ENCODE measurements around the gene MAP4K5.

DNA sequence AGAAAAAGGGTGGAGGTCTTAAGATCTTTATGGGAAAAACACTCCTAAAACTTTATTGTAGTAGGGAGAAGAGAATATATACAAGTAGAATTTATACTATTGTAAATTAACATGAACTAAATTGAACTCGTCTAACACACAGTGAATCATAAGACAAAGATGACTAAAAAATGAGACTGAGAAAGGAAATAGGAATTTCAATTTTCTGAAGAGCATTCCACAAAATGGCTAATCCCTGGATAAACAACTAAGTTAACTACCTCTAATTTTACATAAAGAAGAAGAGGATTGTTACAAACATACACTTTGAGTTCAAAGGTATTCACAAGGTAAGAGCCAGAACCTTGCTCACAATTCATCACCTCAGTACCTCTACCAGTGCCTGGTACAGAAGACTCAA, 2.0 kb downstream of the MAP4K5 start:
- TF ChIP-seq, protein P1, sequence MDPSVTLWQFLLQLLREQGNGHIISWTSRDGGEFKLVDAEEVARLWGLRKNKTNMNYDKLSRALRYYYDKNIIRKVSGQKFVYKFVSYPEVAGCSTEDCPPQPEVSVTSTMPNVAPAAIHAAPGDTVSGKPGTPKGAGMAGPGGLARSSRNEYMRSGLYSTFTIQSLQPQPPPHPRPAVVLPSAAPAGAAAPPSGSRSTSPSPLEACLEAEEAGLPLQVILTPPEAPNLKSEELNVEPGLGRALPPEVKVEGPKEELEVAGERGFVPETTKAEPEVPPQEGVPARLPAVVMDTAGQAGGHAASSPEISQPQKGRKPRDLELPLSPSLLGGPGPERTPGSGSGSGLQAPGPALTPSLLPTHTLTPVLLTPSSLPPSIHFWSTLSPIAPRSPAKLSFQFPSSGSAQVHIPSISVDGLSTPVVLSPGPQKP (IDR thresholded peaks at IDR 0.05; ENCODE audit: borderline replicate concordance, low read depth, low read length), result no peak
- TF ChIP-seq, protein P2, sequence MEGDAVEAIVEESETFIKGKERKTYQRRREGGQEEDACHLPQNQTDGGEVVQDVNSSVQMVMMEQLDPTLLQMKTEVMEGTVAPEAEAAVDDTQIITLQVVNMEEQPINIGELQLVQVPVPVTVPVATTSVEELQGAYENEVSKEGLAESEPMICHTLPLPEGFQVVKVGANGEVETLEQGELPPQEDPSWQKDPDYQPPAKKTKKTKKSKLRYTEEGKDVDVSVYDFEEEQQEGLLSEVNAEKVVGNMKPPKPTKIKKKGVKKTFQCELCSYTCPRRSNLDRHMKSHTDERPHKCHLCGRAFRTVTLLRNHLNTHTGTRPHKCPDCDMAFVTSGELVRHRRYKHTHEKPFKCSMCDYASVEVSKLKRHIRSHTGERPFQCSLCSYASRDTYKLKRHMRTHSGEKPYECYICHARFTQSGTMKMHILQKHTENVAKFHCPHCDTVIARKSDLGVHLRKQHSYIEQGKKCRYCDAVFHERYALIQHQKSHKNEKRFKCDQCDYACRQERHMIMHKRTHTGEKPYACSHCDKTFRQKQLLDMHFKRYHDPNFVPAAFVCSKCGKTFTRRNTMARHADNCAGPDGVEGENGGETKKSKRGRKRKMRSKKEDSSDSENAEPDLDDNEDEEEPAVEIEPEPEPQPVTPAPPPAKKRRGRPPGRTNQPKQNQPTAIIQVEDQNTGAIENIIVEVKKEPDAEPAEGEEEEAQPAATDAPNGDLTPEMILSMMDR (conservative IDR thresholded peaks at IDR 0.05; ENCODE audit: low read depth, low read length), result no peak
- TF ChIP-seq POLR2A (IDR thresholded peaks at IDR 0.05; ENCODE audit: low read depth, low read length) (no peak), RAD21 (IDR thresholded peaks at IDR 0.05; ENCODE audit: low read length) (no peak), RFX5 (IDR thresholded peaks at IDR 0.05; ENCODE audit: low read depth, low read length) (no peak), NFE2L2 (IDR thresholded peaks at IDR 0.05; ENCODE audit: low read depth, low read length) (no peak), MAFK (IDR thresholded peaks at IDR 0.05; ENCODE audit: low read depth, low read length) (no peak), CHD1 (IDR thresholded peaks at IDR 0.05; ENCODE audit: low read depth, low read length) (no peak), MXI1 (IDR thresholded peaks at IDR 0.05; ENCODE audit: borderline replicate concordance, low read depth, low read length) (no peak), MAZ (IDR thresholded peaks at IDR 0.05; ENCODE audit: borderline replicate concordance, low read depth, low read length) (no peak), SMC3 (IDR thresholded peaks at IDR 0.05; ENCODE audit: low read depth, low read length) (no peak)
- TF ChIP-seq, protein P3, sequence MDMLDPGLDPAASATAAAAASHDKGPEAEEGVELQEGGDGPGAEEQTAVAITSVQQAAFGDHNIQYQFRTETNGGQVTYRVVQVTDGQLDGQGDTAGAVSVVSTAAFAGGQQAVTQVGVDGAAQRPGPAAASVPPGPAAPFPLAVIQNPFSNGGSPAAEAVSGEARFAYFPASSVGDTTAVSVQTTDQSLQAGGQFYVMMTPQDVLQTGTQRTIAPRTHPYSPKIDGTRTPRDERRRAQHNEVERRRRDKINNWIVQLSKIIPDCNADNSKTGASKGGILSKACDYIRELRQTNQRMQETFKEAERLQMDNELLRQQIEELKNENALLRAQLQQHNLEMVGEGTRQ (IDR thresholded peaks at IDR 0.05; ENCODE audit: low read depth, low read length), result no peak

All from IMR-90 (cell line).